ENCODE measurements around the gene HOXD4.

DNA sequence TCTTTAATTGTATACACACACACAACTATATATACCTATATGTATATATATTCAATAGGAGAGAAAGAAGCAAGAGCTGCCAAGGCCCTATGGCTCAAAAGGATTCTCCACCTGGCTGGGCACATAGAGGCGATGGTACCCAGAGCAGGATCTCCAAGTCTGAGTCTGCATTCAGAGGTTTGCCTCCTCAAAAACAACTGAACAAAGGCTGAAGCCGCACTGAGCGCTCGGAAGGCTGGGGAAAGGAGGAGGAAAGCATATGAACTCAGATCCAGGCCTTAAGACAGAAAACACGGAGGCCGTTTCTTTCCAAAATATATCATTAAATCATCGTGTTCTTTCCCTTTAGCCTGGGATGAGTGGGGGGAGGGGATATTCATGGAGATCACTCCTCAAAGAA is 48.2 kb upstream of the HOXD4 start:
- TF ChIP-seq, protein P1, sequence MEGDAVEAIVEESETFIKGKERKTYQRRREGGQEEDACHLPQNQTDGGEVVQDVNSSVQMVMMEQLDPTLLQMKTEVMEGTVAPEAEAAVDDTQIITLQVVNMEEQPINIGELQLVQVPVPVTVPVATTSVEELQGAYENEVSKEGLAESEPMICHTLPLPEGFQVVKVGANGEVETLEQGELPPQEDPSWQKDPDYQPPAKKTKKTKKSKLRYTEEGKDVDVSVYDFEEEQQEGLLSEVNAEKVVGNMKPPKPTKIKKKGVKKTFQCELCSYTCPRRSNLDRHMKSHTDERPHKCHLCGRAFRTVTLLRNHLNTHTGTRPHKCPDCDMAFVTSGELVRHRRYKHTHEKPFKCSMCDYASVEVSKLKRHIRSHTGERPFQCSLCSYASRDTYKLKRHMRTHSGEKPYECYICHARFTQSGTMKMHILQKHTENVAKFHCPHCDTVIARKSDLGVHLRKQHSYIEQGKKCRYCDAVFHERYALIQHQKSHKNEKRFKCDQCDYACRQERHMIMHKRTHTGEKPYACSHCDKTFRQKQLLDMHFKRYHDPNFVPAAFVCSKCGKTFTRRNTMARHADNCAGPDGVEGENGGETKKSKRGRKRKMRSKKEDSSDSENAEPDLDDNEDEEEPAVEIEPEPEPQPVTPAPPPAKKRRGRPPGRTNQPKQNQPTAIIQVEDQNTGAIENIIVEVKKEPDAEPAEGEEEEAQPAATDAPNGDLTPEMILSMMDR (IDR thresholded peaks at IDR 0.05): no peak
- TF ChIP-seq POLR2A (IDR thresholded peaks at IDR 0.05): no peak

All from Peyer's patch (tissue), 4 donors.